Activated T-cell treated with anti-CD3 and anti-CD28 coated beads, Interleukin-2, amount 50 U/mL, for 4 hours (primary cell): Measurements from ENCODE around the gene FBRSL1. TPM values are rescaled to one million over a fixed set of nuclear protein-coding genes. Genes with fewer than 3 reads are reported as not detected.

Experiments
- ATAC-seq, 2 donors: fragments of 200-7000 bp; cut with Tn5 transposase; one replicate each; pipeline ENCODE4 v1.10.0; 2021
- DNase-seq: peaks from one replicate; pipeline ENCODE4 v3.0.0-alpha.2; 2020
- H3K27me3 Mint-ChIP-seq: one replicate; pipeline ENCODE4 v1.8.0; 2021; ENCODE audit warnings: low read depth, mixed read lengths
- H3K36me3 Mint-ChIP-seq: one replicate; pipeline ENCODE4 v1.8.0; 2022; ENCODE audit warnings: mixed read lengths; ENCODE audit not compliant: insufficient read depth
- H3K4me1 Mint-ChIP-seq: one replicate; pipeline ENCODE4 v1.8.0; 2021; ENCODE audit warnings: low read depth, mixed read lengths
- H3K4me3 Mint-ChIP-seq: one replicate; pipeline ENCODE4 v1.8.0; 2021; ENCODE audit warnings: mild to moderate bottlenecking, moderate library complexity, mixed read lengths
- H3K9me3 Mint-ChIP-seq: one replicate; pipeline ENCODE4 v1.8.0; 2021; ENCODE audit warnings: mixed read lengths
- total RNA-seq, 3 donors: library from RNA; stranded (reverse); gene quantifications; one replicate each; pipeline ENCODE4 v1.2.1, GENCODE V29; 2021

Gene FBRSL1
- total RNA-seq, 3 donors from 2014 or later, result 95.8 to 112 (median 104) TPM

GRCh38 chr12:132491138-132491663 is 1.2 kb downstream of the FBRSL1 start:
- peak overlapping the region; percentile 87 for H3K4me3 Mint-ChIP-seq
- no peaks in the 10 kb centered on the region for H3K27me3 Mint-ChIP-seq
- no peak for DNase-seq
- peaks cover 71% of the 10 kb centered on the region for H3K4me1 Mint-ChIP-seq
- no peak for ATAC-seq
- H3K9me3 Mint-ChIP-seq, result no peaks in the 10 kb centered on the region
- peaks cover 3% of the 10 kb centered on the region for H3K36me3 Mint-ChIP-seq

GRCh38 chr12:132491761-132492378 is 1.9 kb downstream of the FBRSL1 start:
- Mint-ChIP-seq H3K27me3 (no peaks in the 10 kb centered on the region), H3K4me3 (peak overlapping the region; percentile 87), H3K36me3 (peaks cover 3% of the 10 kb centered on the region), H3K4me1 (peaks cover 73% of the 10 kb centered on the region), H3K9me3 (no peaks in the 10 kb centered on the region)
- ATAC-seq (no peak), DNase-seq (no peak)

GRCh38 chr12:132492522-132492921 is 2.6 kb downstream of the FBRSL1 start:
- H3K4me3 Mint-ChIP-seq, result peak overlapping the region; percentile 87
- ATAC-seq, result no peak
- DNase-seq, result no peak
- no peaks in the 10 kb centered on the region for H3K9me3 Mint-ChIP-seq
- H3K27me3 Mint-ChIP-seq, result no peaks in the 10 kb centered on the region
- peaks cover 3% of the 10 kb centered on the region for H3K36me3 Mint-ChIP-seq
- peaks cover 72% of the 10 kb centered on the region for H3K4me1 Mint-ChIP-seq

- Mint-ChIP-seq H3K4me1 (peaks cover 71% of the 10 kb centered on the region), H3K4me3 (peak overlapping the region; percentile 87)
Measured at GRCh38 chr12:132492951-132493350, 3.0 kb downstream of the FBRSL1 start.

GRCh38 chr12:132493482-132494178 is 3.7 kb downstream of the FBRSL1 start:
- peak overlapping the region; percentile 26 for H3K4me3 Mint-ChIP-seq

More at GRCh38 chr12:132492951-132493350, 3.0 kb downstream of the FBRSL1 start:
- Mint-ChIP-seq H3K36me3 (peaks cover 3% of the 10 kb centered on the region), H3K27me3 (no peaks in the 10 kb centered on the region), H3K9me3 (no peaks in the 10 kb centered on the region)
- DNase-seq (no peak), ATAC-seq (no peak)

GRCh38 chr12:132494294-132495164 is 4.6 kb downstream of the FBRSL1 start:
- H3K4me3 Mint-ChIP-seq, result peak overlapping the region; percentile 26
- H3K9me3 Mint-ChIP-seq, result no peaks in the 10 kb centered on the region
- DNase-seq, result no peak
- H3K4me1 Mint-ChIP-seq, result peaks cover 65% of the 10 kb centered on the region
- H3K36me3 Mint-ChIP-seq, result peaks cover 3% of the 10 kb centered on the region
- no peak for ATAC-seq
- H3K27me3 Mint-ChIP-seq, result no peaks in the 10 kb centered on the region

More at GRCh38 chr12:132493482-132494178, 3.7 kb downstream of the FBRSL1 start:
- H3K27me3 Mint-ChIP-seq, result no peaks in the 10 kb centered on the region
- ATAC-seq (no peak), DNase-seq (no peak)
- H3K36me3 Mint-ChIP-seq, result peaks cover 3% of the 10 kb centered on the region
- no peaks in the 10 kb centered on the region for H3K9me3 Mint-ChIP-seq
- peaks cover 64% of the 10 kb centered on the region for H3K4me1 Mint-ChIP-seq

GRCh38 chr12:132495165-132495544 is 5.2 kb downstream of the FBRSL1 start:
- H3K4me1 Mint-ChIP-seq, result peaks cover 68% of the 10 kb centered on the region
- no peaks in the 10 kb centered on the region for H3K9me3 Mint-ChIP-seq
- H3K4me3 Mint-ChIP-seq, result no peak overlapping the region
- peaks cover 3% of the 10 kb centered on the region for H3K36me3 Mint-ChIP-seq
- DNase-seq, result no peak
- ATAC-seq, result no peak
- no peaks in the 10 kb centered on the region for H3K27me3 Mint-ChIP-seq

GRCh38 chr12:132495629-132496357 is 5.8 kb downstream of the FBRSL1 start:
- Mint-ChIP-seq H3K27me3 (no peaks in the 10 kb centered on the region), H3K4me3 (no peak overlapping the region), H3K9me3 (no peaks in the 10 kb centered on the region), H3K36me3 (peaks cover 3% of the 10 kb centered on the region), H3K4me1 (peaks cover 72% of the 10 kb centered on the region)
- no peak for DNase-seq
- no peak for ATAC-seq

GRCh38 chr12:132496358-132496669 is 6.4 kb downstream of the FBRSL1 start:
- peaks cover 69% of the 10 kb centered on the region for H3K4me1 Mint-ChIP-seq
- no peak for ATAC-seq
- H3K36me3 Mint-ChIP-seq, result peaks cover 3% of the 10 kb centered on the region
- no peak for DNase-seq
- no peak overlapping the region for H3K4me3 Mint-ChIP-seq
- no peaks in the 10 kb centered on the region for H3K27me3 Mint-ChIP-seq
- no peaks in the 10 kb centered on the region for H3K9me3 Mint-ChIP-seq

- H3K4me3 Mint-ChIP-seq, result no peak overlapping the region
- ATAC-seq (no peak), DNase-seq (no peak)
- H3K36me3 Mint-ChIP-seq, result peaks cover 3% of the 10 kb centered on the region
- H3K4me1 Mint-ChIP-seq, result peaks cover 66% of the 10 kb centered on the region
- no peaks in the 10 kb centered on the region for H3K27me3 Mint-ChIP-seq
- no peaks in the 10 kb centered on the region for H3K9me3 Mint-ChIP-seq
Measured at GRCh38 chr12:132496710-132497109, 6.8 kb downstream of the FBRSL1 start.

- Mint-ChIP-seq H3K36me3 (no peaks in the 10 kb centered on the region), H3K4me3 (no peak overlapping the region), H3K4me1 (peaks cover 59% of the 10 kb centered on the region), H3K27me3 (no peaks in the 10 kb centered on the region), H3K9me3 (no peaks in the 10 kb centered on the region)
- no peak for ATAC-seq
- no peak for DNase-seq
Measured at GRCh38 chr12:132497514-132498405, 7.8 kb downstream of the FBRSL1 start.

- no peak for DNase-seq
- no peaks in the 10 kb centered on the region for H3K36me3 Mint-ChIP-seq
- H3K4me3 Mint-ChIP-seq, result no peak overlapping the region
- no peaks in the 10 kb centered on the region for H3K9me3 Mint-ChIP-seq
- H3K27me3 Mint-ChIP-seq, result no peaks in the 10 kb centered on the region
- H3K4me1 Mint-ChIP-seq, result peaks cover 58% of the 10 kb centered on the region
- no peak for ATAC-seq
Measured at GRCh38 chr12:132498931-132499330, 9.0 kb downstream of the FBRSL1 start.

GRCh38 chr12:132500142-132500855 is 10.3 kb downstream of the FBRSL1 start:
- no peak overlapping the region for H3K4me3 Mint-ChIP-seq
- no peak for ATAC-seq
- no peaks in the 10 kb centered on the region for H3K9me3 Mint-ChIP-seq
- no peaks in the 10 kb centered on the region for H3K27me3 Mint-ChIP-seq
- peaks cover 55% of the 10 kb centered on the region for H3K4me1 Mint-ChIP-seq
- DNase-seq, result no peak
- H3K36me3 Mint-ChIP-seq, result no peaks in the 10 kb centered on the region
